ENCODE data around the gene COBL.

DNA sequence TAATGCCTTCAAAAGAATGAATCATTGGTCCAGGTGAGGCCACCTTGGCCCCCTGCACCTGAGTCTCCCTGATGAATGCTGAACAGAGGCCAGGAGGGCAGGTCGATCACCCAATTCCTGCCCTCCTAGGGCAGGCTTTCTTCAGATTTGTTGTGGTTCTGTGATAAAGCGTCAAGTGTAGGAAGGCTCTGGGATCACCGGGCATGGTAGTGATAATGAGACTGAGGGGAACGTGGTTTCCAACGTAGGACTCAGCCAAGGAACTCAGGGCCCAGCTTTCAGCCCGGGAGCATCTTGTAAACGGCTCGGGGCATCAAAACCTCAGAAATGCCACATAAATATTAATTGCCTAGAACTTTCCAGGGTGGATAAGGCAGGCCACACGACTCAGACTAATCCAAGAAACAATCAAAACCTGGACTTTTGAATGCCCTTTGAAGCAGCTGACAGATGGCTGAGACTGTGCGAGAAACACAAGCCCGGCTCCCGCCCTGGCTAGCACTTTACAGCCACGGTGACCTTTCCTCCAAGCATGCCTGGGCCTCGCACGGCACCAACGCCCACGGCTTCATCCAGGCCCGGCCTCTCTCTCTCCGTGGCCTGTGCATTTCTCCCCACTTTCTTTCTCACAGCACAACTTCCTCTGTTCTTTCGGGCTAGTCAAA lies 294.6 kb downstream of the COBL start:
- TF ChIP-seq, protein P1, sequence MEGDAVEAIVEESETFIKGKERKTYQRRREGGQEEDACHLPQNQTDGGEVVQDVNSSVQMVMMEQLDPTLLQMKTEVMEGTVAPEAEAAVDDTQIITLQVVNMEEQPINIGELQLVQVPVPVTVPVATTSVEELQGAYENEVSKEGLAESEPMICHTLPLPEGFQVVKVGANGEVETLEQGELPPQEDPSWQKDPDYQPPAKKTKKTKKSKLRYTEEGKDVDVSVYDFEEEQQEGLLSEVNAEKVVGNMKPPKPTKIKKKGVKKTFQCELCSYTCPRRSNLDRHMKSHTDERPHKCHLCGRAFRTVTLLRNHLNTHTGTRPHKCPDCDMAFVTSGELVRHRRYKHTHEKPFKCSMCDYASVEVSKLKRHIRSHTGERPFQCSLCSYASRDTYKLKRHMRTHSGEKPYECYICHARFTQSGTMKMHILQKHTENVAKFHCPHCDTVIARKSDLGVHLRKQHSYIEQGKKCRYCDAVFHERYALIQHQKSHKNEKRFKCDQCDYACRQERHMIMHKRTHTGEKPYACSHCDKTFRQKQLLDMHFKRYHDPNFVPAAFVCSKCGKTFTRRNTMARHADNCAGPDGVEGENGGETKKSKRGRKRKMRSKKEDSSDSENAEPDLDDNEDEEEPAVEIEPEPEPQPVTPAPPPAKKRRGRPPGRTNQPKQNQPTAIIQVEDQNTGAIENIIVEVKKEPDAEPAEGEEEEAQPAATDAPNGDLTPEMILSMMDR (IDR thresholded peaks at IDR 0.05), result no peak
- TF ChIP-seq REST (IDR thresholded peaks at IDR 0.05; ENCODE audit: insufficient read depth in 1 of 2, low read depth in 2 of 2, low read length in 1 of 2) (no peak), TCF7L2 (IDR thresholded peaks at IDR 0.05; ENCODE audit: low read depth, low read length) (no peak), POLR2AphosphoS5 (IDR thresholded peaks at IDR 0.05; ENCODE audit: low read depth, low read length) (no peak), SIN3A (IDR thresholded peaks at IDR 0.05; ENCODE audit: borderline replicate concordance, insufficient read depth, low read depth, low read length) (no peak)
